GM12878 (cell line): Measurements from ENCODE around the gene ALG10. TPM values are rescaled to one million over a fixed set of nuclear protein-coding genes. Genes with fewer than 3 reads are reported as not detected.

Experiments
- ATAC-seq: fragments of 200-7000 bp; cut with Tn5 transposase; 3 replicates; pipeline ENCODE4 v1.9.1; 2020; ENCODE audit warnings: mild to moderate bottlenecking, moderate library complexity
- BruUV-seq: library from RNA; stranded (reverse); fragments of 400-500 nt; replicated peaks from 2 replicates; lab custom pipeline; 2021; lab: Mats Ljungman, UMichigan
- CTCF ChIA-PET: fragments of 300-600 bp; sonication (Branson Sonifier 250); formaldehyde crosslinking; extraction: SDS; loops from one replicate; lab custom pipeline; 2021; ENCODE audit warnings: inconsistent platforms; lab: Yijun Ruan, JAX
- POLR2A ChIA-PET: fragments of 350-600 bp; formaldehyde crosslinking; extraction: SDS; loops from one replicate; lab custom pipeline; 2021; ENCODE audit warnings: inconsistent platforms; lab: Charles Lee
- RAD21 ChIA-PET: fragments of 300-600 bp; sonication (Branson Sonifier 250); formaldehyde crosslinking; loops from one replicate; lab custom pipeline; 2023; ENCODE audit warnings: antibody characterized with exemption; ENCODE audit not compliant: unreplicated experiment; lab: Charles Lee
- SMC1A ChIA-PET: fragments of 300-600 bp; sonication (Branson Sonifier 250); formaldehyde crosslinking; loops from one replicate; lab custom pipeline; 2023; ENCODE audit not compliant: unreplicated experiment, uncharacterized antibody; lab: Charles Lee
- DNase-seq: peaks from one replicate; pipeline ENCODE4 v3.0.0-alpha.2; 2011; ENCODE audit warnings: low read depth, low spot score
- FAIRE-seq: peaks from 3 replicates; lab custom pipeline; 2011; peaks lifted over from hg19 to GRCh38; lab: Jason Lieb, UNC
- H2AFZ ChIP-seq: 2 replicates; pipeline ENCODE4 v1.6.0; 2011; ENCODE audit warnings: low read depth, low read length, control low read depth; ENCODE audit not compliant: control insufficient read depth
- H3K27ac ChIP-seq: 2 replicates; pipeline ENCODE4 v1.5.1; 2011; ENCODE audit warnings: control low read depth; ENCODE audit not compliant: control insufficient read depth, insufficient read depth
- H3K27me3 ChIP-seq, 2 experiments: replicated peaks in 1 of 2; 2 replicates each; pipeline versions ENCODE4 v1.6.0 to v1.6.1; 2011; ENCODE audit warnings: low read length in 1 of 2; ENCODE audit not compliant: control insufficient read depth in 2 of 2, insufficient read depth in 2 of 2
- H3K36me3 ChIP-seq, 2 experiments: 2 replicates each; pipeline ENCODE4 v1.5.1; 2011; ENCODE audit warnings: low read length in 1 of 2; ENCODE audit not compliant: control insufficient read depth in 2 of 2, insufficient read depth in 2 of 2
- H3K4me1 ChIP-seq: 2 replicates; pipeline ENCODE4 v1.6.1; 2011; ENCODE audit warnings: mild to moderate bottlenecking, low read length, moderate library complexity, mixed read lengths; ENCODE audit not compliant: control insufficient read depth, insufficient read depth
- H3K4me2 ChIP-seq: 2 replicates; pipeline ENCODE4 v1.6.0; 2011; ENCODE audit warnings: control low read depth; ENCODE audit not compliant: control insufficient read depth, insufficient read depth
- H3K4me3 ChIP-seq: fragments of 200-600 bp; sonication (generic); 2 replicates; pipeline ENCODE4 v1.5.1; 2016
- H3K79me2 ChIP-seq: 2 replicates; pipeline ENCODE4 v1.6.0; 2011; ENCODE audit warnings: low read length; ENCODE audit not compliant: control insufficient read depth, insufficient read depth
- H3K9ac ChIP-seq: 2 replicates; pipeline ENCODE4 v1.8.0; 2011; ENCODE audit warnings: low read length, control low read depth, mixed read lengths; ENCODE audit not compliant: control insufficient read depth, insufficient read depth
- H3K9me3 ChIP-seq: replicated peaks from 3 replicates; pipeline ENCODE4 v1.5.1; 2011; ENCODE audit warnings: mild to moderate bottlenecking, low read length; ENCODE audit not compliant: control insufficient read depth, insufficient read depth
- H4K20me1 ChIP-seq: 2 replicates; pipeline ENCODE4 v1.6.0; 2011; ENCODE audit not compliant: control insufficient read depth, insufficient read depth
- CHD1 ChIP-seq: IDR thresholded peaks from 2 replicates; pipeline ENCODE4 v1.6.1; 2012; ENCODE audit warnings: low read depth, low read length, improper control_type of control experiment
- FOS ChIP-seq: IDR thresholded peaks from 3 replicates; pipeline ENCODE4 v1.6.1; 2011; ENCODE audit warnings: borderline replicate concordance; ENCODE audit not compliant: insufficient read length; ENCODE audit errors: extremely low read depth
- GABPA ChIP-seq: IDR thresholded peaks from 2 replicates; pipeline ENCODE4 v1.6.1; 2014; ENCODE audit warnings: antibody characterized with exemption, low read depth, mild to moderate bottlenecking, inconsistent platforms
- JUND ChIP-seq: IDR thresholded peaks from 2 replicates; pipeline ENCODE4 v1.6.1; 2012; ENCODE audit warnings: low read depth, mild to moderate bottlenecking, low read length, improper control_type of control experiment, moderate library complexity
- MTA2 ChIP-seq: fragments of 450-650 bp; IDR thresholded peaks from 2 replicates; pipeline ENCODE4 v1.6.1; 2016; ENCODE audit warnings: low read depth, mild to moderate bottlenecking, moderate library complexity
- MXI1 ChIP-seq: fragments of 150-350 bp; IDR thresholded peaks from 2 replicates; pipeline ENCODE4 v1.6.1; 2011; ENCODE audit warnings: low read depth, mild to moderate bottlenecking, inconsistent platforms, low read length, improper control_type of control experiment
- NFYB ChIP-seq: IDR thresholded peaks from 2 replicates; pipeline ENCODE4 v1.6.1; 2011; ENCODE audit warnings: low read depth, mild to moderate bottlenecking, low read length, improper control_type of control experiment, moderate library complexity; ENCODE audit not compliant: insufficient read depth
- RB1 ChIP-seq: fragments of 450-650 bp; formaldehyde crosslinking; IDR thresholded peaks from 2 replicates; pipeline ENCODE4 v1.6.1; 2017; ENCODE audit warnings: mild to moderate bottlenecking, borderline replicate concordance
- SIN3A ChIP-seq: IDR thresholded peaks from 2 replicates; pipeline ENCODE4 v1.6.1; 2012; ENCODE audit warnings: low read depth, low read length, improper control_type of control experiment
- TCF12 ChIP-seq: IDR thresholded peaks from 2 replicates; pipeline ENCODE4 v1.6.1; 2011; ENCODE audit warnings: low read depth, mild to moderate bottlenecking, low read length
- ZNF24 ChIP-seq: fragments of 450-650 bp; IDR thresholded peaks from 2 replicates; pipeline ENCODE4 v1.6.1; 2017; ENCODE audit warnings: antibody characterized with exemption, mild to moderate bottlenecking
- ZNF274 ChIP-seq: IDR thresholded peaks from one replicate; pipeline ENCODE4 v1.8.0; 2011; ENCODE audit not compliant: insufficient read length, insufficient read depth
- WGBS: methylation state at CpG from one replicate; pipeline ENCODE4 v1.1.6; 2016; ENCODE audit warnings: low lambda C conversion rate; ENCODE audit not compliant: insufficient replicate concordance, insufficient coverage; ENCODE audit errors: missing lambda C conversion rate; 5-methylcytosine and 5-hydroxymethylcytosine counted together
- in situ Hi-C: fragments of 300-500 bp; cut with MboI; formaldehyde crosslinking; loops from 9 replicates; pipeline ENCODE4 v1.14.3; 2018; ENCODE audit warnings: mixed read lengths
- intact Hi-C: fragments of 100-400 bp; cut with micrococcal nuclease; formaldehyde crosslinking; loops from one replicate; pipeline ENCODE4 v1.14.2; 2022; ENCODE audit not compliant: unreplicated experiment
- polyA plus RNA-seq, 11 experiments: library from polyadenylated mRNA; depleted of rRNA in 4 of 11; unstranded in 6 of 11; stranded (reverse) in 5 of 11; fragments of >200 nt; fragmentation: Nextera tagmentation in 4 of 11; fragmentation: Illumina TruSeq in 1 of 11; extraction: Ambion mirVana in 4 of 11; extraction: Trizol in 1 of 11; gene quantifications; 1 replicate in 1 of 11; 2 replicates in 10 of 11; pipeline versions ENCODE4 v1.2.1 to v1.2.3, GENCODE V29; 2011 to 2016; ENCODE audit warnings: inconsistent platforms in 2 of 11, missing spikeins in 2 of 11, low read depth in 1 of 11
- total RNA-seq, 4 experiments: library from RNA; depleted of rRNA in 3 of 4; stranded (reverse); fragments of >200 nt in 3 of 4; fragmentation: Illumina TruSeq in 1 of 4; extraction: Trizol in 1 of 4; gene quantifications; 2 replicates each; pipeline versions ENCODE4 v1.2.1 to v1.2.3, GENCODE V29; 2013 to 2021
- TF ChIP-seq, protein P1 (sequence below): IDR thresholded peaks from 2 replicates; pipeline ENCODE4 v1.6.1; 2012; ENCODE audit warnings: low read depth, low read length, improper control_type of control experiment

The ALG10 gene
- total and polyA plus RNA-seq, 10 of the 15 experiments (the other 5 are each of a cell fraction or from before 2014, with no cell fraction given): 3.1 to 25.4 (median 7.3) TPM

DNA sequence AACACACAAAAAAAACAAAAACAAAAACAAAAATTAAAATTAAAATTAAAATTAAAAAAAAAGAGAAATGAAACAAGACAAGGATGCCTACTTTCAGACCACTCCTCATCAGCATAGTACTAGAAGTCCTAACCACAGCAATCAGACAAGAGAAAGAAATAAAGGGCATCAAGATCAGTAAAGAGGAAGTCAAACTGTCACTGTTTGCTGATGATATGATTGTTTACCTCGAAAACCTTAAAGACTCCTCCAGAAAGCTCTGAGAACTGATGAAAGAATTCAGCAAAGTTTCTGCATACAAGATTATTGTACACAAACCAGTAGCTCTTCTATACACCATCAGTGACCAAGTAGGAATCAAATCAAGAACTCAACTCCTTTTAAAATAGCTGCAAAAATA, 29.2 kb downstream of the ALG10 start:
- no peak for TF ChIP-seq NFYB
- Histone ChIP-seq H4K20me1 (no peaks in the 10 kb centered on the region), H3K27me3 (no peaks in the 10 kb centered on the region), H3K79me2 (no peaks in the 10 kb centered on the region), H3K36me3 (no peaks in the 10 kb centered on the region), H3K4me3 (no peak overlapping the region), H3K27ac (no peak overlapping the region), H3K9me3 (no peaks in the 10 kb centered on the region; the same call in 2 of the 3 replicates), H2AFZ (no peak overlapping the region), H3K9ac (no peak overlapping the region), H3K4me1 (no peaks in the 10 kb centered on the region), H3K4me2 (no peak overlapping the region)
- no TSS peak for BruUV-seq
- ChIA-PET RAD21 (no interaction called here), CTCF (no interaction called here), POLR2A (no interaction called here), SMC1A (no interaction called here)
- DNase-seq (no peak), FAIRE-seq (no peak), ATAC-seq (no peak)
- 0% methylated on average over 1 of the region's 1 CpG for WGBS
- intact Hi-C loops: no loop called here
- in situ Hi-C loops: no loop called here

DNA sequence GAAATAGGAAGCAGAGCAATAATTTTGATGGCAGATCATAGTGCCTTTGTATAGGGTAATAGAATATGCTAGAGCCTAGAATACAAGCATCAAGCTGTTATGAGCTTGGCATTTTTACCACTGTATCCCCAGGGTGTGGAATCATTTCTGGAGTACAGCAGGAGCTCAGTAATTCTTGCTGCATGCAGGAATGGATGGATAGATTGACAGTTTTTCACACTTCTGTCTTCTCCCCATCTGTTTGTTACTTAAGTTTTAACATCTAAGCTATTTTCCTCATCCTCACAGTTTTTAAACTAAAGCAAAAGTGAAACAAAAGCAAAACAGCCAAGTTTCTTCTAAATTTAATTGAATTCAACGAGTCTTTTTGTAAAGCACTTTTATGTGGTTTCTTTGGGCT, 32.6 kb downstream of the ALG10 start:
- Histone ChIP-seq H3K9ac (no peak overlapping the region), H3K4me2 (no peak overlapping the region), H4K20me1 (no peaks in the 10 kb centered on the region), H2AFZ (no peak overlapping the region), H3K79me2 (no peaks in the 10 kb centered on the region), H3K36me3 (no peaks in the 10 kb centered on the region), H3K4me3 (no peak overlapping the region), H3K4me1 (no peaks in the 10 kb centered on the region), H3K27me3 (no peaks in the 10 kb centered on the region), H3K27ac (no peak overlapping the region), H3K9me3 (no peaks in the 10 kb centered on the region)
- ChIA-PET SMC1A (no interaction called here), RAD21 (no interaction called here), POLR2A (no interaction called here), CTCF (no interaction called here)
- no peak for TF ChIP-seq JUND
- TF ChIP-seq, protein P1, sequence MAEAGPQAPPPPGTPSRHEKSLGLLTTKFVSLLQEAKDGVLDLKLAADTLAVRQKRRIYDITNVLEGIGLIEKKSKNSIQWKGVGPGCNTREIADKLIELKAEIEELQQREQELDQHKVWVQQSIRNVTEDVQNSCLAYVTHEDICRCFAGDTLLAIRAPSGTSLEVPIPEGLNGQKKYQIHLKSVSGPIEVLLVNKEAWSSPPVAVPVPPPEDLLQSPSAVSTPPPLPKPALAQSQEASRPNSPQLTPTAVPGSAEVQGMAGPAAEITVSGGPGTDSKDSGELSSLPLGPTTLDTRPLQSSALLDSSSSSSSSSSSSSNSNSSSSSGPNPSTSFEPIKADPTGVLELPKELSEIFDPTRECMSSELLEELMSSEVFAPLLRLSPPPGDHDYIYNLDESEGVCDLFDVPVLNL: no peak
- no peak for TF ChIP-seq ZNF24
- no peak for TF ChIP-seq CHD1
- no peak for TF ChIP-seq MTA2
- TF ChIP-seq MXI1: no peak
- no peak for TF ChIP-seq GABPA
- TF ChIP-seq FOS: no peak
- no peak for TF ChIP-seq SIN3A
- TF ChIP-seq RB1: no peak
- TF ChIP-seq TCF12: no peak
- no peak for TF ChIP-seq ZNF274
- FAIRE-seq (no peak), DNase-seq (no peak), ATAC-seq (no peak)
- no TSS peak for BruUV-seq
- WGBS: 0% methylated on average over 1 of the region's 1 CpG
- in situ Hi-C loops (no loop called here), intact Hi-C loops (no loop called here)
